ENCODE data around the gene LARGE1.

Gene LARGE1

GRCh38 chr22:33882991-33883390, 37.3 kb downstream of the LARGE1 start:
- Mint-ChIP-seq H3K27ac (no peak overlapping the region), H3K4me3 (no peak overlapping the region), H3K9me3 (peaks cover 5% of the 10 kb centered on the region), H3K36me3 (no peaks in the 10 kb centered on the region), H3K4me1 (no peaks in the 10 kb centered on the region)
- DNase-seq (ENCODE audit: low spot score in 2 of 2) (no peak), ATAC-seq (no peak)

- H3K4me1 Mint-ChIP-seq = no peaks in the 10 kb centered on the region
- no peak overlapping the region for H3K4me3 Mint-ChIP-seq
- ATAC-seq (no peak), DNase-seq (ENCODE audit: low spot score in 2 of 2) (no peak)
- no peak overlapping the region for H3K27ac Mint-ChIP-seq
- H3K9me3 Mint-ChIP-seq = peaks cover 5% of the 10 kb centered on the region
- no peaks in the 10 kb centered on the region for H3K36me3 Mint-ChIP-seq
Observed at GRCh38 chr22:33880986-33881385, 39.3 kb downstream of the LARGE1 start.

- no peak for ATAC-seq
- no peak overlapping the region for H3K4me3 Mint-ChIP-seq
Observed at GRCh38 chr22:33879796-33880195, 40.5 kb downstream of the LARGE1 start.

GRCh38 chr22:33875316-33875715, 45.0 kb downstream of the LARGE1 start:
- Mint-ChIP-seq H3K9me3 (peaks cover 4% of the 10 kb centered on the region), H3K4me1 (no peaks in the 10 kb centered on the region), H3K36me3 (no peaks in the 10 kb centered on the region), H3K27ac (no peak overlapping the region), H3K4me3 (no peak overlapping the region)
- DNase-seq (ENCODE audit: low spot score in 2 of 2) (no peak), ATAC-seq (no peak)

More at GRCh38 chr22:33879796-33880195, 40.5 kb downstream of the LARGE1 start:
- Mint-ChIP-seq H3K4me1 (no peaks in the 10 kb centered on the region), H3K9me3 (peaks cover 5% of the 10 kb centered on the region), H3K36me3 (no peaks in the 10 kb centered on the region), H3K27ac (no peak overlapping the region)
- no peak for DNase-seq (ENCODE audit: low spot score in 2 of 2)

- Mint-ChIP-seq H3K36me3 (no peaks in the 10 kb centered on the region), H3K27ac (no peak overlapping the region), H3K9me3 (peaks cover 4% of the 10 kb centered on the region), H3K4me1 (no peaks in the 10 kb centered on the region), H3K4me3 (no peak overlapping the region)
- ATAC-seq (no peak), DNase-seq (ENCODE audit: low spot score in 2 of 2) (no peak)
Observed at GRCh38 chr22:33874206-33874605, 46.1 kb downstream of the LARGE1 start.

GRCh38 chr22:33873666-33874065, 46.6 kb downstream of the LARGE1 start:
- H3K27ac Mint-ChIP-seq = no peak overlapping the region
- no peaks in the 10 kb centered on the region for H3K4me1 Mint-ChIP-seq
- ATAC-seq (no peak), DNase-seq (ENCODE audit: low spot score in 2 of 2) (no peak)
- no peak overlapping the region for H3K4me3 Mint-ChIP-seq
- H3K36me3 Mint-ChIP-seq = no peaks in the 10 kb centered on the region
- peaks cover 4% of the 10 kb centered on the region for H3K9me3 Mint-ChIP-seq

- H3K4me3 Mint-ChIP-seq = no peak overlapping the region
- ATAC-seq = no peak
- H3K36me3 Mint-ChIP-seq = no peaks in the 10 kb centered on the region
- peaks cover 4% of the 10 kb centered on the region for H3K9me3 Mint-ChIP-seq
- no peak for DNase-seq (ENCODE audit: low spot score in 2 of 2)
- no peak overlapping the region for H3K27ac Mint-ChIP-seq
- no peaks in the 10 kb centered on the region for H3K4me1 Mint-ChIP-seq
Observed at GRCh38 chr22:33873186-33873585, 47.1 kb downstream of the LARGE1 start.

GRCh38 chr22:33871935-33872334, 48.3 kb downstream of the LARGE1 start:
- Mint-ChIP-seq H3K9me3 (peaks cover 4% of the 10 kb centered on the region), H3K4me1 (no peaks in the 10 kb centered on the region), H3K36me3 (no peaks in the 10 kb centered on the region), H3K4me3 (no peak overlapping the region), H3K27ac (no peak overlapping the region)
- ATAC-seq (no peak), DNase-seq (ENCODE audit: low spot score in 2 of 2) (no peak)

- H3K27ac Mint-ChIP-seq = no peak overlapping the region
- H3K36me3 Mint-ChIP-seq = no peaks in the 10 kb centered on the region
- H3K9me3 Mint-ChIP-seq = peaks cover 4% of the 10 kb centered on the region
- ATAC-seq (no peak), DNase-seq (ENCODE audit: low spot score in 2 of 2) (no peak)
- no peak overlapping the region for H3K4me3 Mint-ChIP-seq
- H3K4me1 Mint-ChIP-seq = no peaks in the 10 kb centered on the region
Observed at GRCh38 chr22:33869946-33870345, 50.3 kb downstream of the LARGE1 start.

GRCh38 chr22:33867971-33868370, 52.3 kb downstream of the LARGE1 start:
- H3K4me1 Mint-ChIP-seq = no peaks in the 10 kb centered on the region
- H3K9me3 Mint-ChIP-seq = peaks cover 4% of the 10 kb centered on the region
- no peaks in the 10 kb centered on the region for H3K36me3 Mint-ChIP-seq
- no peak for ATAC-seq
- H3K27ac Mint-ChIP-seq = no peak overlapping the region
- no peak for DNase-seq (ENCODE audit: low spot score in 2 of 2)
- H3K4me3 Mint-ChIP-seq = no peak overlapping the region

GRCh38 chr22:33867118-33867866, 53.0 kb downstream of the LARGE1 start:
- Mint-ChIP-seq H3K4me3 (no peak overlapping the region), H3K4me1 (no peaks in the 10 kb centered on the region), H3K36me3 (no peaks in the 10 kb centered on the region), H3K9me3 (peaks cover 4% of the 10 kb centered on the region), H3K27ac (no peak overlapping the region)
- ATAC-seq (no peak), DNase-seq (ENCODE audit: low spot score in 2 of 2) (no peak)

- Mint-ChIP-seq H3K27ac (no peak overlapping the region), H3K9me3 (peaks cover 1% of the 10 kb centered on the region), H3K4me1 (no peaks in the 10 kb centered on the region), H3K36me3 (no peaks in the 10 kb centered on the region), H3K4me3 (no peak overlapping the region)
- DNase-seq (ENCODE audit: low spot score in 2 of 2) = no peak
- no peak for ATAC-seq
Observed at GRCh38 chr22:33866511-33866910, 53.8 kb downstream of the LARGE1 start.

GRCh38 chr22:33865996-33866395, 54.3 kb downstream of the LARGE1 start:
- Mint-ChIP-seq H3K9me3 (no peaks in the 10 kb centered on the region), H3K4me3 (no peak overlapping the region), H3K36me3 (no peaks in the 10 kb centered on the region), H3K27ac (no peak overlapping the region), H3K4me1 (no peaks in the 10 kb centered on the region)
- DNase-seq (ENCODE audit: low spot score in 2 of 2) (no peak), ATAC-seq (no peak)

- DNase-seq (ENCODE audit: low spot score in 2 of 2) (no peak), ATAC-seq (no peak)
- no peak overlapping the region for H3K4me3 Mint-ChIP-seq
- H3K9me3 Mint-ChIP-seq = no peaks in the 10 kb centered on the region
- no peaks in the 10 kb centered on the region for H3K36me3 Mint-ChIP-seq
- no peaks in the 10 kb centered on the region for H3K4me1 Mint-ChIP-seq
- H3K27ac Mint-ChIP-seq = no peak overlapping the region
Observed at GRCh38 chr22:33865248-33865647, 55.0 kb downstream of the LARGE1 start.

GRCh38 chr22:33864723-33865130, 55.5 kb downstream of the LARGE1 start:
- ATAC-seq (no peak), DNase-seq (ENCODE audit: low spot score in 2 of 2) (no peak)
- Mint-ChIP-seq H3K27ac (no peak overlapping the region), H3K9me3 (no peaks in the 10 kb centered on the region), H3K4me3 (no peak overlapping the region), H3K4me1 (no peaks in the 10 kb centered on the region), H3K36me3 (no peaks in the 10 kb centered on the region)

- Mint-ChIP-seq H3K9me3 (no peaks in the 10 kb centered on the region), H3K27ac (no peak overlapping the region), H3K4me1 (no peaks in the 10 kb centered on the region), H3K36me3 (no peaks in the 10 kb centered on the region), H3K4me3 (no peak overlapping the region)
- no peak for DNase-seq (ENCODE audit: low spot score in 2 of 2)
- no peak for ATAC-seq
Observed at GRCh38 chr22:33861216-33861875, 58.9 kb downstream of the LARGE1 start.
